Endothelial cell of umbilical vein (primary cell): ENCODE measurements around the gene CFAP77. TPM values are rescaled to one million over a fixed set of nuclear protein-coding genes. Genes with fewer than 3 reads are reported as not detected.

ENCODE experiments used
- BruUV-seq: library from RNA; stranded (reverse); fragments of 400-500 nt; replicated peaks from 2 replicates; lab custom pipeline; 2021; lab: Mats Ljungman, UMichigan
- CTCF ChIA-PET: fragments of 300-600, 350-600 bp; sonication (Branson Sonifier 250); formaldehyde crosslinking; loops from one replicate; lab custom pipeline; 2021; ENCODE audit warnings: antibody characterized with exemption, inconsistent platforms; lab: Charles Lee
- POLR2A ChIA-PET: fragments of 300-600, 350-600 bp; sonication (Branson Sonifier 250); formaldehyde crosslinking; loops from one replicate; lab custom pipeline; 2021; ENCODE audit warnings: antibody characterized with exemption, inconsistent platforms; lab: Charles Lee
- DNase-seq: peaks from one replicate; pipeline ENCODE4 v3.0.0-alpha.2; 2011; ENCODE audit warnings: low read depth, low spot score
- FAIRE-seq: peaks from 2 replicates; lab custom pipeline; 2011; peaks lifted over from hg19 to GRCh38; lab: Jason Lieb, UNC
- H2AFZ ChIP-seq: 2 replicates; pipeline ENCODE4 v1.6.0; 2012; ENCODE audit warnings: low read depth, low read length, control low read depth, inconsistent platforms
- H3K27ac ChIP-seq: 2 replicates; pipeline ENCODE4 v1.5.1; 2011; ENCODE audit warnings: low read depth, mild to moderate bottlenecking, control low read depth, low read length, moderate library complexity; ENCODE audit not compliant: insufficient read depth
- H3K27me3 ChIP-seq, 2 experiments: 2 replicates each; pipeline versions ENCODE4 v1.6.0 to v1.6.1; 2011; ENCODE audit warnings: low read length in 2 of 2, mixed read lengths in 1 of 2; ENCODE audit not compliant: control insufficient read depth in 2 of 2, insufficient read depth in 2 of 2
- H3K36me3 ChIP-seq, 2 experiments: 2 replicates in 1 of 2; 3 replicates in 1 of 2; pipeline ENCODE4 v1.5.1; 2011; ENCODE audit warnings: low read length in 2 of 2, mild to moderate bottlenecking in 1 of 2, moderate library complexity in 1 of 2; ENCODE audit not compliant: control insufficient read depth in 2 of 2, insufficient read depth in 2 of 2; ENCODE audit errors: extremely low read depth in 1 of 2
- H3K4me1 ChIP-seq: 3 replicates; pipeline ENCODE4 v1.5.1; 2011; ENCODE audit warnings: mild to moderate bottlenecking, low read length; ENCODE audit not compliant: control insufficient read depth, insufficient read depth; ENCODE audit errors: extremely low read depth
- H3K4me2 ChIP-seq: 2 replicates; pipeline ENCODE4 v1.6.1; 2011; ENCODE audit warnings: low read length, control low read depth, mixed read lengths; ENCODE audit not compliant: insufficient read depth
- H3K4me3 ChIP-seq, 3 experiments: fragments of 200-600 bp in 1 of 3; sonication (generic), shearing (Covaris generic) in 1 of 3; replicated peaks in 1 of 3; 2 replicates each; pipeline ENCODE4 v1.5.1; 2011 to 2016; ENCODE audit warnings: control low read depth in 3 of 3, low read length in 3 of 3, mild to moderate bottlenecking in 2 of 3, inconsistent platforms in 1 of 3, low read depth in 1 of 3, moderate library complexity in 1 of 3; ENCODE audit not compliant: insufficient read depth in 1 of 3
- H3K79me2 ChIP-seq: 2 replicates; pipeline ENCODE4 v1.6.0; 2012; ENCODE audit warnings: low read length, inconsistent platforms; ENCODE audit not compliant: control insufficient read depth, insufficient read depth
- H3K9ac ChIP-seq: replicated peaks from 2 replicates; pipeline ENCODE3; 2011; ENCODE audit warnings: low read length, control low read depth; ENCODE audit not compliant: insufficient read depth; ENCODE audit errors: extremely low read depth
- H3K9me1 ChIP-seq: replicated peaks from 3 replicates; pipeline ENCODE4 v1.6.0; 2011; ENCODE audit warnings: mild to moderate bottlenecking, low read length; ENCODE audit not compliant: control insufficient read depth, insufficient read depth; ENCODE audit errors: extremely low read depth
- H3K9me3 ChIP-seq: replicated peaks from 2 replicates; pipeline ENCODE4 v1.5.1; 2012; ENCODE audit warnings: low read length, inconsistent platforms; ENCODE audit not compliant: control insufficient read depth, insufficient read depth
- H4K20me1 ChIP-seq: replicated peaks from 2 replicates; pipeline ENCODE3; 2011; ENCODE audit warnings: mild to moderate bottlenecking, low read length; ENCODE audit not compliant: control insufficient read depth, insufficient read depth; ENCODE audit errors: extremely low read depth
- CTCF ChIP-seq, 2 donors: IDR thresholded peaks; 1 replicate in 1 of 2; 2 replicates in 1 of 2; pipeline ENCODE4 v1.5.1; 2011; ENCODE audit warnings: low read length in 2 of 2, mild to moderate bottlenecking in 2 of 2, moderate library complexity in 2 of 2, control low read depth in 1 of 2, inconsistent platforms in 1 of 2, low read depth in 1 of 2; ENCODE audit not compliant: insufficient read depth in 1 of 2; ENCODE audit errors: extremely low read depth in 1 of 2
- EZH2 ChIP-seq: IDR thresholded peaks from 2 replicates; pipeline ENCODE4 v1.6.1; 2012; ENCODE audit warnings: borderline replicate concordance, low read depth, mild to moderate bottlenecking, moderate library complexity, low read length, inconsistent platforms; ENCODE audit not compliant: severe bottlenecking
- FOS ChIP-seq: IDR thresholded peaks from 2 replicates; pipeline ENCODE4 v1.6.1; 2011; ENCODE audit warnings: mild to moderate bottlenecking, low read length, moderate library complexity, borderline replicate concordance; ENCODE audit not compliant: insufficient read depth
- GATA2 ChIP-seq: IDR thresholded peaks from 2 replicates; pipeline ENCODE4 v1.7.0; 2011; ENCODE audit warnings: low read depth, mild to moderate bottlenecking, moderate library complexity, mixed read lengths, low read length; ENCODE audit not compliant: insufficient read length, insufficient read depth
- JUN ChIP-seq: IDR thresholded peaks from 2 replicates; pipeline ENCODE4 v1.6.1; 2011; ENCODE audit warnings: borderline replicate concordance, low read depth; ENCODE audit not compliant: insufficient read length, insufficient read depth
- MYC ChIP-seq: IDR thresholded peaks from one replicate; pipeline ENCODE4 v1.6.1; 2011; ENCODE audit warnings: mild to moderate bottlenecking, low read depth, low read length
- POLR2A ChIP-seq: IDR thresholded peaks from 2 replicates; pipeline ENCODE4 v1.6.1; 2012; ENCODE audit warnings: low read depth, mild to moderate bottlenecking, control low read depth, low read length
- POLR2AphosphoS5 ChIP-seq: IDR thresholded peaks from 2 replicates; pipeline ENCODE4 v1.6.1; 2012; ENCODE audit warnings: low read depth, mild to moderate bottlenecking, control low read depth, low read length, moderate library complexity; ENCODE audit not compliant: insufficient read depth
- dilution Hi-C: fragments of 300-500 bp; cut with MboI; formaldehyde crosslinking; loops from one replicate; pipeline ENCODE4 v1.15.0; 2019; ENCODE audit warnings: low sequenced_read_pairs; ENCODE audit not compliant: extremely low pct_ligation_motif_present
- intact Hi-C: fragments of 100-400 bp; cut with micrococcal nuclease; formaldehyde crosslinking; loops from one replicate; pipeline ENCODE4 v1.10.0; 2022
- polyA plus RNA-seq, 4 experiments: library from polyadenylated mRNA; depleted of rRNA in 3 of 4; stranded (reverse) in 3 of 4; unstranded in 1 of 4; fragments of >200 nt; gene quantifications; 2 replicates each; pipeline versions ENCODE4 v1.2.1 to v1.2.3, GENCODE V29; 2011 to 2012; ENCODE audit warnings: missing spikeins in 1 of 4
- total RNA-seq: library from RNA; stranded (reverse); gene quantifications from 2 replicates; pipeline ENCODE4 v1.2.3, GENCODE V29; 2021
- TF ChIP-seq, protein P1 (sequence below): IDR thresholded peaks from 2 replicates; pipeline ENCODE4 v1.6.1; 2011; ENCODE audit not compliant: insufficient read depth, insufficient read length

CFAP77 gene
- total and polyA plus RNA-seq, 2 donors (not counting 3 experiments of a cell fraction or from before 2014, with no cell fraction given): not detected

DNA sequence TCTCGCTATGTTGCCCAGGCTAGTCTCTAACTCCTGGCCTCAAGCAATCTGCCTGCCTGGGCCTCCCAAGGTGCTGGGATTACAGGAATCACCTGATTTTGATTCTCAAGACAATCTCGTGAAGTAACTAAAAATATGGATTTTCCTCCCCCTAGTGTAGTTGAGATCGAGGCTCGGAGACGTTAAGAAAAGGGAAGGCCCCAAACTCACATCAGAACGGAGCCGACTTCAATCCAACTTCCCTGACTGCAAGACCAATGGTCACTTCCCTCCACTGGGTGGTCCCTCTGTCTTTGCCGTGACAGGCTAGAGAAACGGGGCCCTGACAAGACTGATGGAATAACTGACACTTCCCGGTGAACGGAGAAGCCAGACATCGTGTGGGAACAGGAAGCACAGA is 200.7 kb downstream of the CFAP77 start:
- H3K27ac ChIP-seq: no peak overlapping the region
- H3K9me3 ChIP-seq: no peaks in the 10 kb centered on the region
- H4K20me1 ChIP-seq: no peaks in the 10 kb centered on the region
- H3K36me3 ChIP-seq: peaks cover 3 to 9% of the 10 kb centered on the region in 2 experiments
- no peaks in the 10 kb centered on the region for H3K79me2 ChIP-seq
- no peaks in the 10 kb centered on the region for H3K9me1 ChIP-seq
- no peaks in the 10 kb centered on the region for H3K27me3 ChIP-seq
- no peaks in the 10 kb centered on the region for H3K4me1 ChIP-seq
- H2AFZ ChIP-seq: no peak overlapping the region
- TF ChIP-seq POLR2A (no peak), POLR2AphosphoS5 (no peak), FOS (no peak), EZH2 (no peak), JUN (no peak), CTCF (IDR thresholded peaks at IDR 0.05; ENCODE audit: extremely low read depth in 1 of 2, insufficient read depth in 1 of 2, low read depth in 1 of 2, low read length in 2 of 2) (no peak), MYC (no peak), GATA2 (no peak)
- TF ChIP-seq, protein P1, sequence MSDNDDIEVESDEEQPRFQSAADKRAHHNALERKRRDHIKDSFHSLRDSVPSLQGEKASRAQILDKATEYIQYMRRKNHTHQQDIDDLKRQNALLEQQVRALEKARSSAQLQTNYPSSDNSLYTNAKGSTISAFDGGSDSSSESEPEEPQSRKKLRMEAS: no peak
- no TSS peak for BruUV-seq
- no peak overlapping the region for H3K4me2 ChIP-seq
- H3K9ac ChIP-seq: no peak overlapping the region
- ChIA-PET POLR2A (no interaction called here), CTCF (no interaction called here)
- FAIRE-seq: no peak
- intact Hi-C loops (no loop called here), dilution Hi-C loops (no loop called here)
- H3K4me3 ChIP-seq: no peak overlapping the region
- DNase-seq: no peak
